ENCODE measurements around the gene NAA25.
"Not testable (repeated sequence)": the region's sequence is repeated elsewhere in the genome, so short reads cannot be mapped to it uniquely, and the experiment has no call there.

The NAA25 gene

GRCh38 chr12:112049351-112049750 lies 59.2 kb downstream of the NAA25 start:
- 93 to 98% methylated on average over 12 to 13 of the region's 13 CpGs for WGBS, 2 experiments (ENCODE audit: insufficient coverage in 2 of 2)

GRCh38 chr12:112046003-112046402 lies 62.6 kb downstream of the NAA25 start:
- 93 to 96% methylated on average over 3 of the region's 4 CpGs for WGBS, 2 experiments (ENCODE audit: insufficient coverage in 2 of 2)
- Histone ChIP-seq H3K27ac (ENCODE audit: low read depth, low read length, severe bottlenecking) (no peak overlapping the region), H3K36me3 (ENCODE audit: control insufficient read depth, insufficient read depth, low read length) (peaks cover 95% of the 10 kb centered on the region), H3K4me3 (ENCODE audit: extremely low read depth, insufficient read depth, low read length, poor library complexity, severe bottlenecking) (no peak overlapping the region), H3K4me1 (ENCODE audit: control insufficient read depth, insufficient read depth, low read length, poor library complexity, severe bottlenecking) (no peaks in the 10 kb centered on the region), H3K9me3 (ENCODE audit: control insufficient read depth, low read length) (no peaks in the 10 kb centered on the region)

More at GRCh38 chr12:112049351-112049750, 59.2 kb downstream of the NAA25 start:
- Histone ChIP-seq H3K4me1 (ENCODE audit: control insufficient read depth, insufficient read depth, low read length, poor library complexity, severe bottlenecking) (no peaks in the 10 kb centered on the region), H3K36me3 (ENCODE audit: control insufficient read depth, insufficient read depth, low read length) (peaks cover 98% of the 10 kb centered on the region), H3K4me3 (ENCODE audit: extremely low read depth, insufficient read depth, low read length, poor library complexity, severe bottlenecking) (no peak overlapping the region), H3K27ac (ENCODE audit: low read depth, low read length, severe bottlenecking) (no peak overlapping the region), H3K9me3 (ENCODE audit: control insufficient read depth, low read length) (no peaks in the 10 kb centered on the region)

GRCh38 chr12:112036614-112037013 lies 72.0 kb downstream of the NAA25 start:
- H3K4me3 ChIP-seq (ENCODE audit: extremely low read depth, insufficient read depth, low read length, poor library complexity, severe bottlenecking); H3K27ac ChIP-seq (ENCODE audit: low read depth, low read length, severe bottlenecking); H3K4me1 ChIP-seq (ENCODE audit: control insufficient read depth, insufficient read depth, low read length, poor library complexity, severe bottlenecking); H3K9me3 ChIP-seq (ENCODE audit: control insufficient read depth, low read length): not testable (repeated sequence)
- peaks cover 70% of the 10 kb centered on the region for H3K36me3 ChIP-seq (ENCODE audit: control insufficient read depth, insufficient read depth, low read length)
- WGBS, 2 experiments (ENCODE audit: insufficient coverage in 2 of 2) = 89 to 90% methylated on average over 1 to 3 of the region's 12 CpGs

GRCh38 chr12:112035219-112035785 lies 73.3 kb downstream of the NAA25 start:
- no peaks in the 10 kb centered on the region for H3K9me3 ChIP-seq (ENCODE audit: control insufficient read depth, low read length)
- peaks cover 10% of the 10 kb centered on the region for H3K4me1 ChIP-seq (ENCODE audit: control insufficient read depth, insufficient read depth, low read length, poor library complexity, severe bottlenecking)
- H3K27ac ChIP-seq (ENCODE audit: low read depth, low read length, severe bottlenecking) = peak overlapping the region; percentile 16
- peaks cover 68% of the 10 kb centered on the region for H3K36me3 ChIP-seq (ENCODE audit: control insufficient read depth, insufficient read depth, low read length)
- 93 to 100% methylated on average over 1 to 2 of the region's 4 CpGs for WGBS, 2 experiments (ENCODE audit: insufficient coverage in 2 of 2)
- no peak overlapping the region for H3K4me3 ChIP-seq (ENCODE audit: extremely low read depth, insufficient read depth, low read length, poor library complexity, severe bottlenecking)

GRCh38 chr12:112032292-112032691 lies 76.3 kb downstream of the NAA25 start:
- Histone ChIP-seq H3K4me3 (ENCODE audit: extremely low read depth, insufficient read depth, low read length, poor library complexity, severe bottlenecking) (no peak overlapping the region), H3K9me3 (ENCODE audit: control insufficient read depth, low read length) (no peaks in the 10 kb centered on the region), H3K36me3 (ENCODE audit: control insufficient read depth, insufficient read depth, low read length) (peaks cover 71% of the 10 kb centered on the region), H3K4me1 (ENCODE audit: control insufficient read depth, insufficient read depth, low read length, poor library complexity, severe bottlenecking) (peaks cover 10% of the 10 kb centered on the region), H3K27ac (ENCODE audit: low read depth, low read length, severe bottlenecking) (no peak overlapping the region)
- 90 to 100% methylated on average over 2 of the region's 5 CpGs for WGBS, 2 experiments (ENCODE audit: insufficient coverage in 2 of 2)

- Histone ChIP-seq H3K4me3 (ENCODE audit: extremely low read depth, insufficient read depth, low read length, poor library complexity, severe bottlenecking) (no peak overlapping the region), H3K36me3 (ENCODE audit: control insufficient read depth, insufficient read depth, low read length) (peaks cover 65% of the 10 kb centered on the region), H3K4me1 (ENCODE audit: control insufficient read depth, insufficient read depth, low read length, poor library complexity, severe bottlenecking) (peaks cover 10% of the 10 kb centered on the region), H3K9me3 (ENCODE audit: control insufficient read depth, low read length) (no peaks in the 10 kb centered on the region), H3K27ac (ENCODE audit: low read depth, low read length, severe bottlenecking) (peak overlapping the region; percentile 57)
- WGBS, 2 experiments (ENCODE audit: insufficient coverage in 2 of 2) = 82 to 91% methylated on average over 2 of the region's 2 CpGs
These were observed 77.1 kb downstream of the NAA25 start for GRCh38 chr12:112031472-112031871.

- Histone ChIP-seq H3K4me3 (ENCODE audit: extremely low read depth, insufficient read depth, low read length, poor library complexity, severe bottlenecking) (no peak overlapping the region), H3K36me3 (ENCODE audit: control insufficient read depth, insufficient read depth, low read length) (peaks cover 65% of the 10 kb centered on the region), H3K9me3 (ENCODE audit: control insufficient read depth, low read length) (no peaks in the 10 kb centered on the region), H3K27ac (ENCODE audit: low read depth, low read length, severe bottlenecking) (no peak overlapping the region), H3K4me1 (ENCODE audit: control insufficient read depth, insufficient read depth, low read length, poor library complexity, severe bottlenecking) (peaks cover 10% of the 10 kb centered on the region)
- WGBS, 2 experiments (ENCODE audit: insufficient coverage in 2 of 2) = no CpG with 5 or more reads among the region's 2 CpGs
These were observed 79.3 kb downstream of the NAA25 start for GRCh38 chr12:112029301-112029700.

GRCh38 chr12:112025808-112026375 lies 82.7 kb downstream of the NAA25 start:
- Histone ChIP-seq H3K27ac (ENCODE audit: low read depth, low read length, severe bottlenecking) (peak overlapping the region; percentile 6), H3K4me1 (ENCODE audit: control insufficient read depth, insufficient read depth, low read length, poor library complexity, severe bottlenecking) (peaks cover 2% of the 10 kb centered on the region), H3K9me3 (ENCODE audit: control insufficient read depth, low read length) (no peaks in the 10 kb centered on the region), H3K4me3 (ENCODE audit: extremely low read depth, insufficient read depth, low read length, poor library complexity, severe bottlenecking) (no peak overlapping the region), H3K36me3 (ENCODE audit: control insufficient read depth, insufficient read depth, low read length) (peaks cover 73% of the 10 kb centered on the region)
- WGBS, 2 experiments (ENCODE audit: insufficient coverage in 2 of 2) = 76 to 98% methylated on average over 3 to 4 of the region's 4 CpGs

GRCh38 chr12:112023759-112024396 lies 84.7 kb downstream of the NAA25 start:
- Histone ChIP-seq H3K36me3 (ENCODE audit: control insufficient read depth, insufficient read depth, low read length) (peaks cover 73% of the 10 kb centered on the region), H3K9me3 (ENCODE audit: control insufficient read depth, low read length) (no peaks in the 10 kb centered on the region), H3K27ac (ENCODE audit: low read depth, low read length, severe bottlenecking) (no peak overlapping the region), H3K4me3 (ENCODE audit: extremely low read depth, insufficient read depth, low read length, poor library complexity, severe bottlenecking) (no peak overlapping the region), H3K4me1 (ENCODE audit: control insufficient read depth, insufficient read depth, low read length, poor library complexity, severe bottlenecking) (no peaks in the 10 kb centered on the region)
- WGBS, 2 experiments (ENCODE audit: insufficient coverage in 2 of 2) = 92 to 97% methylated on average over 2 to 3 of the region's 4 CpGs

GRCh38 chr12:112022241-112023016 lies 86.2 kb downstream of the NAA25 start:
- Histone ChIP-seq H3K27ac (ENCODE audit: low read depth, low read length, severe bottlenecking) (no peak overlapping the region), H3K4me3 (ENCODE audit: extremely low read depth, insufficient read depth, low read length, poor library complexity, severe bottlenecking) (no peak overlapping the region), H3K9me3 (ENCODE audit: control insufficient read depth, low read length) (no peaks in the 10 kb centered on the region), H3K4me1 (ENCODE audit: control insufficient read depth, insufficient read depth, low read length, poor library complexity, severe bottlenecking) (no peaks in the 10 kb centered on the region), H3K36me3 (ENCODE audit: control insufficient read depth, insufficient read depth, low read length) (peaks cover 72% of the 10 kb centered on the region)
- WGBS, 2 experiments (ENCODE audit: insufficient coverage in 2 of 2) = 92 to 96% methylated on average over 11 of the region's 11 CpGs

Measured in mesodermal cell (in vitro differentiated cells).